Cardiac fibroblast (primary cell): ENCODE measurements around the gene DPYSL3.

Experiments
- DNase-seq, 2 donors: peaks; one replicate each; pipeline versions ENCODE4 v3.0.0 to v3.0.0-alpha.2; 2010; ENCODE audit warnings: low read depth in 2 of 2
- H3K4me3 ChIP-seq, 2 donors: replicated peaks in 1 of 2; 1 replicate in 1 of 2; 2 replicates in 1 of 2; pipeline ENCODE4 v1.5.1; 2011; ENCODE audit warnings: low read depth in 2 of 2, low read length in 2 of 2, mild to moderate bottlenecking in 2 of 2, moderate library complexity in 1 of 2
- TF ChIP-seq, protein P1 (sequence below): IDR thresholded peaks from one replicate; pipeline ENCODE4 v1.5.1; 2011; ENCODE audit warnings: low read depth, mild to moderate bottlenecking, low read length, inconsistent platforms

Gene DPYSL3

DNA sequence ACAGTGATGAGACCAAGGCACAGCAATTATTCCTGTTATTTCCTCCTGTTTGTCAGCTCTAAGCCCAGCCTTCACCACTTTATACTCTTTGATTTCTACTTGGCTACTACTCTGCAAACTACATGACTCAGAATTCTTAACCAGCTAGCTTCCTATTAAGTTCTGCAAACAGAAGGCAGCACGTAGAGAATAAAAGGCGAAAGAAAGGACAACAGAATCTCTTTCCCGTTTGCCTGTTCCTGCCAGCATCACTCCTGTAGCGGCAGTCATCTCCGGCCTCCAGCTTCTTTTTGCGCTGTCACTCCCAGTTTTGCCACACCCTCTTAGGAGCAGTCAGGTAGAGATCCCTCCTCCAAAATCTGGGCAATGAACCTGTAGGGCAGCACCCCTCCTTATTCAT is 29.9 kb downstream of the DPYSL3 start:
- DNase-seq: peak; percentile 62 to 68
- H3K4me3 ChIP-seq: no peak overlapping the region
- TF ChIP-seq, protein P1, sequence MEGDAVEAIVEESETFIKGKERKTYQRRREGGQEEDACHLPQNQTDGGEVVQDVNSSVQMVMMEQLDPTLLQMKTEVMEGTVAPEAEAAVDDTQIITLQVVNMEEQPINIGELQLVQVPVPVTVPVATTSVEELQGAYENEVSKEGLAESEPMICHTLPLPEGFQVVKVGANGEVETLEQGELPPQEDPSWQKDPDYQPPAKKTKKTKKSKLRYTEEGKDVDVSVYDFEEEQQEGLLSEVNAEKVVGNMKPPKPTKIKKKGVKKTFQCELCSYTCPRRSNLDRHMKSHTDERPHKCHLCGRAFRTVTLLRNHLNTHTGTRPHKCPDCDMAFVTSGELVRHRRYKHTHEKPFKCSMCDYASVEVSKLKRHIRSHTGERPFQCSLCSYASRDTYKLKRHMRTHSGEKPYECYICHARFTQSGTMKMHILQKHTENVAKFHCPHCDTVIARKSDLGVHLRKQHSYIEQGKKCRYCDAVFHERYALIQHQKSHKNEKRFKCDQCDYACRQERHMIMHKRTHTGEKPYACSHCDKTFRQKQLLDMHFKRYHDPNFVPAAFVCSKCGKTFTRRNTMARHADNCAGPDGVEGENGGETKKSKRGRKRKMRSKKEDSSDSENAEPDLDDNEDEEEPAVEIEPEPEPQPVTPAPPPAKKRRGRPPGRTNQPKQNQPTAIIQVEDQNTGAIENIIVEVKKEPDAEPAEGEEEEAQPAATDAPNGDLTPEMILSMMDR: no peak

DNA sequence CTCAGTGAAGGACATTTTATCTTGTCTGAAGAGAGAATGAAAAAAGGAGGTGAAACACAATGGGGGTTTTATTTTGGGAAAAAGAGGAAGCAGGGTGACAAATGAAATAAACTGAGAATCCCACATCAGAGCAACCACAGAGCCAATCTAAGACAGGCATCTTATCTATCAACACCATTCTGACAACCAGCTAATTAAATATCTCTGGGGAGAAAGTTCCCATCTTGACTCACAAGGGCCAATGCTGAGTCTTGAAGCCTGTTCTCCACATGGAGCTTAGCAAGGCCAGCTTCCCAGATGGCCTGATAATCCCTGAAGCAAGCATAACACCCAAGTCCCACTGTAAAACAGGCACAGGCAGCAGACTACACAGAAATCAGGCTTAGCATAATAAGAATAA is 30.4 kb downstream of the DPYSL3 start:
- peak in 1 of 2 donors; percentile 27 for DNase-seq
- TF ChIP-seq, protein P1: no peak
- no peak overlapping the region for H3K4me3 ChIP-seq

DNA sequence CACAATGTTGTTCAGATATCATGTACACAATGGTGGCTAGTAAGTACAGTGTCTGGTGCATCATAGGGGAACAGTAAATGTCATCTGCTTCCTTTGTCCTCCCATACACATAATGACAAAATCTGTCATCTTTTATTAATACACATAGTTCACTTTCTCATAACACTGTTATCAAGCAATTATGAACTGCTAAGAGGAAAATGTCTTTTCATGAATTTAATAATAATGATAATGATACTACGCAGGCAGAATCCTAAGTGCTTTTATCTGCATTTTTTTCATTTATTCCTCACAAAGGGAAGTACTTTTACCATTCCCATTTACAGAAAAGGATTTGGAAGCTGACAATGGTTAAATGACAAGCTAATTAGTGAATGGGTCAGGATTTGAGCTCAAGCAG is 35.7 kb downstream of the DPYSL3 start:
- DNase-seq: no peak
- TF ChIP-seq, protein P1: no peak
- H3K4me3 ChIP-seq: no peak overlapping the region

DNA sequence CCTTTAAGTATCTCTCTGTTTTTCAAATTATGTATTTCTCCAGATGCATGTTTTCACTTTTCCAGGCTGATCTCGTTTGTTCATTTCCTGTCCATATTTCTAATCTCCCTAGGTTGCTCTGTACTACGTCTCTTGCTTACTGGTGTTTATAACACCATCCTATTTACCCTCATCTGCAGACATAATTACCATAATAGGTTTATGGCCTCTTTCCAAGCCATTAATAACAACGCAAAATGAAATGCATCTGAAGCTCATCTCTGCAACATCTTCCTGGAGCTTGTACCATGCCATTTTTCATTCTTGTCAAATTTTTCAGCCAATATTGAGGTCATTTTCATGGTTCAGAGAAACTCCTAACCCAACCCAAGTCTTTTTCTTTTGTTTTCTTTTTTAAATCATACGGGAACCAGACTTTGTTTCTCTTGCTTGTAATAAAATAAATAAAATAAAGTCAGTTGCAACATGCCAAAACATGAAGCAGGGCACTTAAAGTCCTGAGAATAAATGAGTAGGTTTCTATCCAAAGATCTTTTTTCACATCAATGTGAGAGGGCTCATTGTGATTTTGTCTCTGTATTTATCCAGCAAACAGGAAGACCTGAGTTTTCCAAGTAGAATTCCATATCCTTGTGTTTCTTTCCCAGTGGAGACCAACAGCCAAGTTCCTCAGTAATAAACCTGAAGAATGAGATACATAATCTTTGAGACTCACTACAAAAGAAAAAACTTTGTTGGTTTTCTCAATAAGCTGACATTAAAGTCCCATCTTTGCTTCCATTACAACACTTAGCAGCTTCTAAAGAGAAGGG is 37.0 kb downstream of the DPYSL3 start:
- no peak overlapping the region for H3K4me3 ChIP-seq
- DNase-seq: peak in 1 of 2 donors; percentile 61
- TF ChIP-seq, protein P1: no peak

DNA sequence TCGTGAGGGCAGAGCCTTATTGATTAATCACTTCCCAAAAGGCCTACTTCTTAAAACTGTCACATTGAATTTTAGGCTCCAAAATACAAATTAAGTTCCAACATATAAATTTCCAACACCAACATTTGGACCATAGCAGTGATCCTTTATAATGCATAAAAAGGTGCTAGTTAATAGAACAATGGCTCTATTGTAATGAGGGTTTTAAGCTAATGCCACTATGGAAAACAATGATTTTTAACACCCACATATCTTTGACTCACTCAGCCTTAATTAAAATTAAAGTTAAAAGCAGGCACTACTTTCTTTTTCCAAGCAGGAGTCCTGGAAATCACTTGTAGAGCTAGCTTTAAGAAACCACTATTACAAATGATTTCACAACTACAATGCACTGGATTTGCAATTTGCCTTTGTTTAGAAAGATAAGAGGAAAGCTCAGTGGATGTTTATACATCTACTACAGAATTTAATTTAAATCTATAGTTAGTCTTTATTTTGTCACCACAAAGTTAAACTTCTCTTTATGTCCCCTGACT is 41.8 kb downstream of the DPYSL3 start:
- TF ChIP-seq, protein P1: no peak
- peak; percentile 5 to 51 for DNase-seq
- no peak overlapping the region for H3K4me3 ChIP-seq

DNA sequence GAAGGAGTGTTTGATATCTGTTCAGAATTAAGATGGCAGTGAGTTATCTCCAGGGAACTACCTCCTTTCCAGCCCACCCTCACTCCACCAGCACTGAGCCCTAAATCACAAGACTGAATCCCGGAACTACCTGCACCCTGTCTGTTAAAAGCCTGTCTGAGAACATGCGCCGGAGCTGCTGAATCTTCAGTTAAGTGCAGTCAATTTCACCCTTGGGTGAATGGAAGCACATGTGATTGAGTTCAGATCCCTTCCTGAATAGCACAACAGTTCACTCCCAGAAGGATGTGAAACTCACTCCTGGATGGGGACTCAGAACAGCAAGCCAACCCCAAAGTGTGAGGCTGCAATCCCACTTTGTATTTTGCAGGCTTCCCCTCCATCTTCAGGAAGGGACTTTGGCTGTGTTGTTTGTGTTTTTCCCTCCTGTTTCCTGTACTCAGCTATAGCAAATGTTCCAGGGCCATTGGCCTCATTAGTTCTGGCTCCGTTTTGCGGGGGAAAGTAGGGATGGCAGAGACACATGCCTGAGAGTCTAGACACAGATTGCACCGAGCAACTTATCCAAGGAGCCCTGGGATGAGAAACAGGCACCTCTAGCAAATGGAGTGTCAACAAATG is 43.4 kb downstream of the DPYSL3 start:
- DNase-seq: peak in 1 of 2 donors; percentile 20
- H3K4me3 ChIP-seq: no peak overlapping the region
- TF ChIP-seq, protein P1: no peak
